GM20000 (cell line): Measurements from ENCODE around the gene MCEMP1.

Experiments used
- DNase-seq: peaks from one replicate; pipeline ENCODE4 v3.0.0; 2012; ENCODE audit warnings: low spot score
- CTCF ChIP-seq: IDR thresholded peaks from 2 replicates; pipeline ENCODE4 v1.5.1; 2012; ENCODE audit warnings: mild to moderate bottlenecking, control low read depth; ENCODE audit errors: extremely low read depth, missing control alignments

MCEMP1 gene

GRCh38 chr19:7676854-7677253 lies at the start of gene MCEMP1:
Gene MCEMP1, plus strand, starts transcription at chr19:7677090. Its CDS starts 31 bp downstream, at chr19:7677121.
- TF ChIP-seq CTCF = no peak
- DNase-seq = no peak

- TF ChIP-seq CTCF = no peak
- no peak for DNase-seq
Observed at GRCh38 chr19:7627166-7627565, 49.7 kb upstream of the MCEMP1 start.

- TF ChIP-seq CTCF = no peak
- DNase-seq = no peak
Observed at GRCh38 chr19:7628589-7629311, 48.1 kb upstream of the MCEMP1 start.

GRCh38 chr19:7629347-7630054 lies 47.4 kb upstream of the MCEMP1 start, which contains the start of the genes PET100 and XAB2:
Gene PET100, plus strand, starts transcription at chr19:7629793. Its CDS starts 41 bp downstream, at chr19:7629834.
Gene XAB2, minus strand, starts transcription at chr19:7629545. Its CDS starts 18 bp downstream, at chr19:7629527.
- DNase-seq = peak; percentile 99
- TF ChIP-seq CTCF = no peak

GRCh38 chr19:7631577-7631976 lies 45.3 kb upstream of the MCEMP1 start:
- TF ChIP-seq CTCF = no peak
- no peak for DNase-seq

GRCh38 chr19:7632340-7633203 lies 44.3 kb upstream of the MCEMP1 start:
- TF ChIP-seq CTCF = no peak
- no peak for DNase-seq

GRCh38 chr19:7633698-7634097 lies 43.2 kb upstream of the MCEMP1 start, which contains the start of gene PCP2:
Gene PCP2, minus strand, starts transcription at chr19:7633719. Its CDS starts 262 bp downstream, at chr19:7633457.
- TF ChIP-seq CTCF = no peak
- no peak for DNase-seq
